Activated CD4-positive, alpha-beta T cell treated with anti-CD3 and anti-CD28 coated beads, Interleukin-2, amount 10 ng/mL, durations not matched to agents 24 days and 14 days (primary cell): ENCODE measurements around the gene CHID1. TPM values are rescaled to one million over a fixed set of nuclear protein-coding genes. Genes with fewer than 3 reads are reported as not detected.
A peak's percentile ranks its signal among the peaks of the same experiment; 100 is the strongest.

Experiments used
- DNase-seq: peaks from one replicate; pipeline ENCODE4 v3.0.0; 2022
- H3K27ac Mint-ChIP-seq: one replicate; pipeline ENCODE4 v1.8.0; 2022; ENCODE audit warnings: mild to moderate bottlenecking, mixed read lengths
- H3K27me3 Mint-ChIP-seq: one replicate; pipeline ENCODE4 v1.8.0; 2022; ENCODE audit warnings: mixed read lengths
- H3K36me3 Mint-ChIP-seq: one replicate; pipeline ENCODE4 v1.8.0; 2022; ENCODE audit warnings: low read depth, mild to moderate bottlenecking, mixed read lengths
- H3K4me1 Mint-ChIP-seq: one replicate; pipeline ENCODE4 v1.8.0; 2021; ENCODE audit warnings: mixed read lengths
- H3K4me3 Mint-ChIP-seq: one replicate; pipeline ENCODE4 v1.8.0; 2022; ENCODE audit warnings: mild to moderate bottlenecking, moderate library complexity, mixed read lengths
- H3K9me3 Mint-ChIP-seq: one replicate; pipeline ENCODE4 v1.8.0; 2021; ENCODE audit warnings: mixed read lengths
- intact Hi-C: fragments of 100-400 bp; cut with micrococcal nuclease; formaldehyde crosslinking; loops from one replicate; pipeline ENCODE4 v1.15.1; 2023
- total RNA-seq: library from RNA; stranded (reverse); gene quantifications from 2 replicates; pipeline ENCODE4 v1.2.3, GENCODE V29; 2022

The CHID1 gene
- total RNA-seq, 1 donor from 2014 or later = 99.7 TPM

GRCh38 chr11:925496-926301, 15.1 kb upstream of the CHID1 start, which contains the start of gene AP2A2:
Gene AP2A2, plus strand, starts transcription at chr11:925870. Its CDS starts 152 bp downstream, at chr11:926022.
- peaks cover 17% of the 10 kb centered on the region for H3K4me1 Mint-ChIP-seq
- H3K36me3 Mint-ChIP-seq = peaks cover 6% of the 10 kb centered on the region
- peak within 1 kb of the TSS; percentile 58 for H3K27ac Mint-ChIP-seq
- no peaks in the 10 kb centered on the region for H3K9me3 Mint-ChIP-seq
- H3K27me3 Mint-ChIP-seq = no peaks in the 10 kb centered on the region
- intact Hi-C loops = loop anchor here (1.0 to 2.0 kb wide), 2 partner anchors 14 to 125 kb away; no protein-coding TSS in a partner anchor
- H3K4me3 Mint-ChIP-seq = peak within 1 kb of the TSS; percentile 84
- DNase-seq = peak; percentile 98

DNA sequence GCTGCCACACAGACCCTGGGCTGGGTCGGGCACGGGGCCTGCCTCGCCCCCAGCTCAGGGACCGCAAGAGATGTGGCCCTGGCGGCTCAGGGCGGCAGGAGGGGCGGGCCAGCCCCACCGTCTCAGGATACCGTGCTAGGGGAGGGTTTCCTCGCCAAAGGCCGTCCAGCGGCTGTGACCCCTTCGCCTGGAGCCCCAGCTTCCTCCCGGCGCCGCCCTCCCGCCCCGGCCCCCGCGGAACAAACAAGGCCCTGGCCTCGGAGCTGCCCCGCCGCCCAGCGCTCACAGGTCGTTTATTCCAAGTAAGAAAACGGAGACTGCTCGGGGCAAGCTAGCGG, 14.5 kb upstream of the CHID1 start:
- intact Hi-C loops = loop anchor here (1.0 to 2.0 kb wide), 2 partner anchors 14 to 126 kb away; no protein-coding TSS in a partner anchor
- H3K4me3 Mint-ChIP-seq = no peak overlapping the region
- peaks cover 6% of the 10 kb centered on the region for H3K36me3 Mint-ChIP-seq
- DNase-seq = no peak
- H3K4me1 Mint-ChIP-seq = peaks cover 17% of the 10 kb centered on the region
- H3K9me3 Mint-ChIP-seq = no peaks in the 10 kb centered on the region
- H3K27ac Mint-ChIP-seq = no peak overlapping the region
- no peaks in the 10 kb centered on the region for H3K27me3 Mint-ChIP-seq

GRCh38 chr11:924406-925157, 14.0 kb upstream of the CHID1 start:
- H3K9me3 Mint-ChIP-seq = no peaks in the 10 kb centered on the region
- peaks cover 6% of the 10 kb centered on the region for H3K36me3 Mint-ChIP-seq
- no peak overlapping the region for H3K4me3 Mint-ChIP-seq
- H3K4me1 Mint-ChIP-seq = peaks cover 17% of the 10 kb centered on the region
- no peak overlapping the region for H3K27ac Mint-ChIP-seq
- no peak for DNase-seq
- intact Hi-C loops = loop anchor here (1.0 to 2.0 kb wide), 2 partner anchors 13 to 126 kb away; no protein-coding TSS in a partner anchor
- no peaks in the 10 kb centered on the region for H3K27me3 Mint-ChIP-seq

- no peaks in the 10 kb centered on the region for H3K27me3 Mint-ChIP-seq
- no peaks in the 10 kb centered on the region for H3K9me3 Mint-ChIP-seq
- peaks cover 19% of the 10 kb centered on the region for H3K4me1 Mint-ChIP-seq
- no peak overlapping the region for H3K27ac Mint-ChIP-seq
- DNase-seq = no peak
- intact Hi-C loops = loop anchor here (2.0 kb wide), 1 partner anchor 127 kb away; no protein-coding TSS in a partner anchor
- peaks cover 6% of the 10 kb centered on the region for H3K36me3 Mint-ChIP-seq
- H3K4me3 Mint-ChIP-seq = no peak overlapping the region
Observed at GRCh38 chr11:923691-924405, 13.2 kb upstream of the CHID1 start.

DNA sequence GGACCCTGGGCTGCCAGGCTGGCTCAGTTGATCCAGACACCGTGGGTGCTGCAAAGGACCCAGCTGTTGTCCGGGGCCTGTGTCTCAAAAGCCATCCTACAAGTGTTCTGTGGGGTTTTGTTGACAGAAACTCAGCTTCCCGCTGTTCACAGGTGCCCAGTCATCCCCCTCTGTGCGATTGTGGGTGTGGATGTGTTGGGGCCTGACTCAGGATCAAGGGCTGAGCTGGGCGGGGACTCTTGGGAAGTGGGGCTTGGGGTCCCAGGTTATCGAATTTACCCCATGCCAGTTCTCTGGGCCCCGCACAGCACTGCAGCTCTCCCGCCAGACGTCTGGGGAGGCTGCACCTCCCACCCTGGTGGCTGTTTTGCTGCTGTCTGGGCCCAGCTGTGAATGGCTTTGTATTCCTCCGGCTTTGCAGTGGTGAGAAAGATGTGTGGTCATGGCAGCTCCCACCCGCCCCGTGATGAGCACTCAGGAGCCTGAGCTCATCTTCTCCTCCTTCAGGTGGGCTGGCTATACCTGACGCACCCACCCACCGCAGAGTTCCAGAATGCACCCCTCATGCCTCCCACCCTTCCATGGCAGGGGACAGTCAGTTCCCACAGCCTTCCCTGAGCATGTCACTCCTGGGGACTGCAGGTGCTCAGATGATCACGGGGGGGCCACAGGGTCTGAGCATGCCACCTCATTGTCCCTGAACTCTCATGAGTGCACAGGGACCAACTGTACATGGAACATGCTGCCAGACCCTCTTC, 11.5 kb upstream of the CHID1 start:
- no peak overlapping the region for H3K27ac Mint-ChIP-seq

GRCh38 chr11:917426-917825, 6.8 kb upstream of the CHID1 start:
- H3K36me3 Mint-ChIP-seq = no peaks in the 10 kb centered on the region
- intact Hi-C loops = no loop called here

More for the DNA sequence above, 11.5 kb upstream of the CHID1 start:
- no peak for DNase-seq
- intact Hi-C loops = no loop called here
- no peak overlapping the region for H3K4me3 Mint-ChIP-seq
- H3K27me3 Mint-ChIP-seq = no peaks in the 10 kb centered on the region
- no peaks in the 10 kb centered on the region for H3K9me3 Mint-ChIP-seq
- peaks cover 2% of the 10 kb centered on the region for H3K36me3 Mint-ChIP-seq
- H3K4me1 Mint-ChIP-seq = peaks cover 8% of the 10 kb centered on the region

GRCh38 chr11:914747-915501, 4.3 kb upstream of the CHID1 start:
- H3K36me3 Mint-ChIP-seq = no peaks in the 10 kb centered on the region
- intact Hi-C loops = no loop called here
- H3K4me3 Mint-ChIP-seq = no peak overlapping the region

More at GRCh38 chr11:917426-917825, 6.8 kb upstream of the CHID1 start:
- no peaks in the 10 kb centered on the region for H3K27me3 Mint-ChIP-seq
- DNase-seq = no peak
- no peaks in the 10 kb centered on the region for H3K9me3 Mint-ChIP-seq
- H3K4me3 Mint-ChIP-seq = no peak overlapping the region
- no peak overlapping the region for H3K27ac Mint-ChIP-seq
- H3K4me1 Mint-ChIP-seq = peaks cover 2% of the 10 kb centered on the region

GRCh38 chr11:914204-914603, 3.6 kb upstream of the CHID1 start:
- Mint-ChIP-seq H3K27ac (no peak overlapping the region), H3K27me3 (no peaks in the 10 kb centered on the region), H3K4me1 (peaks cover 12% of the 10 kb centered on the region), H3K4me3 (no peak overlapping the region), H3K9me3 (no peaks in the 10 kb centered on the region), H3K36me3 (no peaks in the 10 kb centered on the region)
- intact Hi-C loops = no loop called here
- DNase-seq = no peak

More at GRCh38 chr11:914747-915501, 4.3 kb upstream of the CHID1 start:
- Mint-ChIP-seq H3K4me1 (peaks cover 8% of the 10 kb centered on the region), H3K9me3 (no peaks in the 10 kb centered on the region), H3K27ac (no peak overlapping the region), H3K27me3 (no peaks in the 10 kb centered on the region)
- DNase-seq = no peak

- no peaks in the 10 kb centered on the region for H3K27me3 Mint-ChIP-seq
- H3K36me3 Mint-ChIP-seq = peaks cover 1% of the 10 kb centered on the region
- intact Hi-C loops = no loop called here
- H3K4me3 Mint-ChIP-seq = no peak overlapping the region
- H3K27ac Mint-ChIP-seq = no peak overlapping the region
- no peaks in the 10 kb centered on the region for H3K9me3 Mint-ChIP-seq
- peaks cover 16% of the 10 kb centered on the region for H3K4me1 Mint-ChIP-seq
- no peak for DNase-seq
Observed at GRCh38 chr11:913043-913442, 2.4 kb upstream of the CHID1 start.

- Mint-ChIP-seq H3K4me3 (no peak overlapping the region), H3K27ac (no peak overlapping the region), H3K36me3 (peaks cover 2% of the 10 kb centered on the region), H3K4me1 (peaks cover 17% of the 10 kb centered on the region), H3K9me3 (no peaks in the 10 kb centered on the region), H3K27me3 (no peaks in the 10 kb centered on the region)
- no peak for DNase-seq
- intact Hi-C loops = no loop called here
Observed at GRCh38 chr11:912266-912665, 1.7 kb upstream of the CHID1 start.

DNA sequence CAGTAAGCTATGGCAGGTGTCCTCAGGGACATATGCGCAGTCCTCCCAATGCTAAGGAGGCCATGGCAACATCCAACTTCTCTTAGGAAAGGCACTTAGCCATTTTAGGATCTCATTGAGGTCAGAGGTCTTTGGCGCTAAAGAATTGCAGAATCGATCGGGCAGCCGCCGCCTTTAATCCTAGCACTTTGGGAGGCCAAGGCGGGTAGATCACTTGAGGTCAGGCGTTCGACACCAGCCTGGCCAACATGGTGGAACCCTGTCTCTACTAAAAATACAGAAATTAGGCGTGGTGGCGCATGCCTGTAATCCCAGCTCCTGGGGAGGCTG, 1.2 kb upstream of the CHID1 start:
- Mint-ChIP-seq H3K4me1 (peaks cover 17% of the 10 kb centered on the region), H3K9me3 (no peaks in the 10 kb centered on the region), H3K36me3 (peaks cover 3% of the 10 kb centered on the region), H3K27me3 (no peaks in the 10 kb centered on the region), H3K27ac (peak overlapping the region; percentile 94), H3K4me3 (peak overlapping the region; percentile 93)
- intact Hi-C loops = loop anchor here (1.0 to 2.0 kb wide), 3 partner anchors 13 to 63 kb away; partner anchors contain the start of gene AP2A2
- no peak for DNase-seq

DNA sequence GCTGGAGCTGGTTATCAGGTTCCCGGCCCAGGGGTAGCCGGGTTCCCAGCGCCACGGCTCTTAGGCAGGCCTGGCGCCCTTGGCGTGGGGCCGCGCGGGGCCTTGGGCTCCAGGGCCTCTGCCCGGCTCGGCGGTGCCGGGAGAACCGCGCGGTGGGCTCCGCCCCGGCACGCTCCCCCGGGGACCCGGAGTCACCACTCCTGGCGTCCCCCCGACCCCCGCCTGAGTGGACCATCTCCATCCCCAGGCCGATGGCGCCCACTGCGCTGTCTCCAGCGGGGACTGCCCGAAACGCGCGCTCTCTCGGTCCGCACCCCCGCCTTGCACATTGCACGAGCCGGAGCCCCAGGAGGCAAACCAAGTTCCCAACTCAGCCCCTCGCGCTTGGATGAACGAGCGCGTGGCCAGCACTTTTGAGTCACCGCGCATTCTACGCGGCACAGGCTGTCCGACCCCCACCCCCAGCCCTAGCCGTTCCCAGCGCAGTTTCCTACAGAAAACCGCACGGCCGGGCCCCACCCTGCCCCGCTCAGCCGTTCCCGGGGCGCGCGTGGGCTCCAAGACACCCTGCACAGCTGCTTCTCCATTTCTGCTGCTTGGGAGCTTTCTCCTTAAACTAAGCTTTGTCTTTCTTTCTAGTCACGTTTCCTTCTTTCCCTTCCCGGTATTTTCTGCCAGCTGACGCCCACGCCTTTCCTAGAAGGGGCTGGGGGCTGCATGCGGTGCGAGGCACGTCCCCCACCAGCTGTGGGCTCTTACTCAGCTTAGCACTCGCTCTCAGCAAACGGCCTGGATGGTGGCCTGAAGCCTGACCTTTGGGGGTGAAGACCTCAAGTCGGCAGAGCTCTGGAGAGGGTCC, 650 bp upstream of the CHID1 start:
- H3K36me3 Mint-ChIP-seq = peaks cover 5% of the 10 kb centered on the region
- DNase-seq = no peak
- H3K9me3 Mint-ChIP-seq = no peaks in the 10 kb centered on the region
- peaks cover 18% of the 10 kb centered on the region for H3K4me1 Mint-ChIP-seq
- H3K27ac Mint-ChIP-seq = peak overlapping the region; percentile 94
- intact Hi-C loops = loop anchor here (1.0 to 2.0 kb wide), 3 partner anchors 14 to 62 kb away; partner anchors contain the start of gene AP2A2
- no peaks in the 10 kb centered on the region for H3K27me3 Mint-ChIP-seq
- peak overlapping the region; percentile 93 for H3K4me3 Mint-ChIP-seq
